COLO668 (cell line): ENCODE measurements around the gene ATP1A4.

Experiments used
- DNase-seq: peaks from one replicate; lab custom pipeline; 2025; ENCODE audit not compliant: unreplicated experiment; lab: John Stamatoyannopoulos, UW

The ATP1A4 gene

DNA sequence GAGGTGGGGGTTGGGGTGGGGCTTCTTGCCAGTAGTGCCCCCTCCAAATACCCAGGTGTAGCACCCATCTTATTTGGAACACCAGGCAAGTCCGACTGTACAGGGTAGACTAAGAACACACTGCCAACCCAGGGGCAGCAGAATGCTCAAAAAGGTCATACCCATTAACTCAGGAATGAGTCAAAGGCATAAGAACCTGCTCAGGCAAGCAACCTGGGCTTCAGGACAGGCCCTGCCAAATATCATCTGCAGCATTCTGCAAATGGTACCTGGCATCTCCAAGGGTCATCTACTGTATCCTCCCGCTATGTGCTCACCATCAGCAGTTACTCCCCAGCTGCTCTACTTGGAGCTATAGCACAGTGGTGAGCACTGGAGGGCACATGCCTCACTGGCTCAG lies 73.2 kb downstream of the ATP1A4 start:
- DNase-seq, result no peak

DNA sequence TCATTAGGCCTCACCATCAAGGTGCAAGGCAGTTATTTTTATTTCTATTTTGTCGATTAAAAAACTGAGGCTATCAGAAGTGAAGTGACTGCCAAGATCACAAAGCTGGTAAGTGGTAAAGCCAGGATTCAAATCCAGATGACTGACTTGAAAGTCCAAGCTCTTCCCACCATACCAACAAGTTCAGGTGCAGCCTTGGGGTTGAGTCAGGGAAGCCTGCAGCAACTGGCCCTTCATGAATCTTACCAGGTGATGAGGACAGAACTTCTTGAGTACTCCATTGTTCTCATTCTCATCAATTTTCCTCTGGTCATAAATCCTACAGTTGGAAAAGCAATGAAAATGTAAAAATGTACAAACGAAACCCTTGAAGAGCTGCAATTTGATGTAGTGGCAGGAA lies 73.9 kb downstream of the ATP1A4 start:
- no peak for DNase-seq

DNA sequence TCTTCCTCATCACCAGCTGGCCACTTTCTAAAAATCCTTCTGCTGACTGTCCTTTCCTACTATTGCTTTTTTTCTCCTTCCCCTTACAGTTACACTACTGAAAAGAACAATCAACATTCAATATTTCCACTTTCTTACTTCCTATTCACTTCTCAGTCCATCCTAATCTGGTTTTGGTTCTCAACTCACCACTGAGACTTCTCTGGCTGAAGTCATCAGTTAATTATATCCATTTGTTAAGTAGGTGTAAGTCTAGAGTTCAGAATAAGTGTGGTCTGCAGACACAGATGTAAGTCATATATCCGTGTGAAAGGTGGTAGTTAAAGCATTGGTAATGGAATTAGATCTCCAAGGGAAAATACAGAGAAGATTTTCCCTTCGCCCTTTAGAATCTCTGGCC lies 75.2 kb downstream of the ATP1A4 start:
- no peak for DNase-seq

DNA sequence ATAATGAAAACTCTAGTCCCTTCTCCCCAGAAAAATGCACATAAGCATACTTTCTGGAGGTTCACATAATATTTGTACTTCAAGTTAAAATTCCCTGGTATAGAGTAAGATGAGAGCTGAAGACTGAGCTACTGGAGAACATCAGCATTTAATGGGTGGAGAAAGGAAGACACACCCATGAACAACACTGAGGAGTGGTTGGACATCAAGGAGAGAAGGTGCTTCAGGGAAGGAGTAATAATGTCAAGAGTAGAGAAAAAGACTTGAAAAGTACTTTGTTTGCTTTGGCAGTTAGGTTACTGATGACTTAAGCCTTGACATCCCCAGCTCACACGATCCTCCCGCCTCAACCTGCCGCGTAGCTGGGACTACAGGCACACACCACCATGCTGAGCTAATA lies 75.6 kb downstream of the ATP1A4 start:
- DNase-seq, result no peak

DNA sequence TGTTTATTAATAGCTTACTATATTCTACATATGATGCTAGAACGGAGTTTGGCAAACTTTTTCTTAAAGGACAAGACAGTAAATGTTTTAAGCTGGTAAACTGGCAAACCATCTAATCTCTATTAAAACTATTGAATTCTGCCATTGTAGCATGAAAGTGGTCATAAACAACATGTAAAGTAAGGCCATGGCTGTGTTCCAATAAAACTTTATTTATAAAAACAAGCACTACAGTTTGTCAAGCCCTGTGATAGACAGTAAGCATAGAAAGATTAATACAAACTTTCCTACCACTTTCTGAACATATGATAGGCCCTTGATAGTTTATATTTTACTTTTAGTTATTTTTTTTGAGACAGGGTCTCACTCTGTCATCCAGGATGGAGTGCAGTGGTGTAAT lies 76.2 kb downstream of the ATP1A4 start:
- no peak for DNase-seq

DNA sequence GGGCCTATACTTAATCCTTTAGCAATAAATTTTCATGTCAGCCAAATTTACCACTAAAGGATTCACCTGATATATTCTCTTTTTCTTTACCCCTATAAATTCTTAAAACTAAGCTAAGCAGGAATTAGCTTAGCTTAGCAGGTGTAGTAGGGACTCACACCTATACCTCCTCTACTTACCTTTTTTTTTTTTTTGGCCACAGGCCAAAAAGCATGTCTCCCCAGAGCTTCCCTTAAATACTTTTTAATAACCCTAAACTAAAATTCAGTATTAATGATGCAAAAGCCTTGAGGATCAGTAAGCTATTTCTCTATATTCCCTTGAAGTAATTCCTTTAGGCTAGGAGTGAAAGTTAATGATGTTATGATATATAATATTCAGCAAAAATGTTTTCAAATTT lies 77.0 kb downstream of the ATP1A4 start:
- DNase-seq, result no peak

DNA sequence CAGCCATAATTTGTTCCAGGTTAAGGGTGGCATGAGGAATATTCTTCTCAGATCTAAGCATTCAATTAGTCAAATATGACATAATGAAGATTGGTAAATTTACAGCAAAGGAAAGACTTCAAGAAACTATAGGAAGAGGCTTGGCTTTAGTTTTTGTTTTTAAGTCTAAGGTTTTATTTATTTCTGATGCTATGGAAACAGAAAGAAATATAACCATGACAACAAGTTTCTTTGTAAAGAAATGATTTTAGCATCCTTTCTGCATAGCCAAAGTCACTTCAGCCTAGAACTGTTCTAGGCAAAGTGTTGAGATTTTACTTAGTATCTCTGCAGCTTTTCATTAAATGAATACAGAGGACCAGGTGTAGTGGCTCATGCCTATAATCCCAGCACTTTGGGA lies 81.5 kb downstream of the ATP1A4 start:
- no peak for DNase-seq
